Inferior parietal cortex (tissue), 1 donor: ENCODE measurements around the gene PIH1D2.
A peak's percentile ranks its signal among the peaks of the same experiment; 100 is the strongest.
"Not testable (repeated sequence)": the region's sequence is repeated elsewhere in the genome, so short reads cannot be mapped to it uniquely, and the experiment has no call there.

ENCODE experiments used
- DNase-seq: peaks from one replicate; pipeline ENCODE4 v3.0.0-alpha.2; 2016; ENCODE audit errors: extremely low spot score

Gene PIH1D2

DNA sequence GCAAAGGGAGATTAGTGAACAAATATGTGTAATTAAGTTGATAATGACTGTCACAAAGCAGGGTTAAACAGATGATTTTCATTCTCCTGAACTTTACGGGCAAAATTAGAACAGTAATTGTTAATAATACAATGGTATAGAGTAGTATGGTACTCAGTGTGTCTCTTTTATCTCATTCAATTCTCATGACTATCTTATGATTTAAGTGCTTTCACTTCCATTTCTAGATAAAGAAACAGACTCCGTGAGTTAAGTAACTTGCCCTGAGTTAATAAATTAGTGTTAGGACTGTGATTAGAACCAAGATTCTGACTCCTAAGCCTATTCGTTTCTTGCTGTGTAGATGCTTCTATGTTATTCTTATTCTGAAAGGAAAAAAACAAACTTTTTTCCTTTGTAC, 22.0 kb downstream of the PIH1D2 start:
- DNase-seq = no peak

GRCh38 chr11:112050721-112051120, 23.1 kb downstream of the PIH1D2 start:
- no peak for DNase-seq

DNA sequence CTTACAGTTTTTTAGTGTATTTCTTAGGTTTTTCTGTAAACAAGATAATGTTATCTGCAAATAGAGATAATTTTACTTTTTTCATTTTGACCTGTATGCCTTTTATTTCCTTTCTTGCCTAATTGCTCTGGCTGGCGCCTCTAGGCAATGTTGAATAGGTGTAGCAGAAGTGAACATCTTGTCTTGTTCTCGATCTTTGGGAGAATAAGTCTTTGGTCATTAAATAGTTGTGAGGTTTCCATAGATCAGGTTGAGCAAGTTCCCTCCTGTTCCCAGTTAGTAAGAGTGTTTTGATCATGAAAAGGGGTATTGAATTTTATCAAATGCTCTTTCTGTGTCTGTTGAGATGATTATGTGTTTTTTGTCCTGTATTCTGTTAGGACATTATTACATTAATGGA, 24.0 kb downstream of the PIH1D2 start:
- DNase-seq = no peak

DNA sequence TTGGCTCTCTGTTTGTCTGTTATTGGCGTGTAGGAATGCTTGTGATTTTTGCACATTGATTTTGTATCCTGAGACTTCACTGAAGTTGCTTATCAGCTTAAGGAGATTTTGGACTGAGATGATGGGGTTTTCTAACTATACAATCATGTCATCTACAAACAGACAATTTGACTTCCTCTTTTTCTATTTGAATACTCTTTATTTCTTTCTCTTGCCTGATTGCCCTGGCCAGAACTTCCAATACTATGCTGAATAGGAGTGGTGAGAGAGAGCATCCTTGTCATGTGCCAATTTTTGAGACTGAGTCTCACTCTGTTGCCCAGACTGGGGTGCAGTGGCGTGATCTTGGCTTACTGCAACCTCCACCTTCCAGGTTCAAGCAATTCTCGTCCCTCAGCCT, 25.6 kb downstream of the PIH1D2 start:
- not testable (repeated sequence) for DNase-seq

- DNase-seq = not testable (repeated sequence)
Observed at GRCh38 chr11:112046647-112047046, 27.2 kb downstream of the PIH1D2 start.

DNA sequence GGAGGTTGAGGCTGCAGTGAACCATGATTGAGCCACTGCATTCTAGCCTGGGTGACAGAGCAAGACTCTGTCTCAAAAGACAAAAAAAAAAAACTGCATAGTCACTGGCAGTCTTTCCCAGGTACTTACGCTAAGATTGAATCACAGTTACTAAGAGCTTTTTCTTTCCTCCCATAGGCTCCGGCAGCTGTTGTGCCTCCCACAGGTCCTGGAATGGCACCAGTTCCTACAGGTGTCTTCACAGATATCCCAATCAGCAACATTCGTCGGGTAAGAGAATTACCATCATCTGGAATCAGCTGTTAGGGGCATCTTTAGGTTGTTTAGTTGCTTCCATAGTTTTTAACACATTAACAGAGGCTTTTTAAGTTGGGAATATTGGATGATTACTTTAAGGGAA, 28.9 kb downstream of the PIH1D2 start:
- no peak for DNase-seq

GRCh38 chr11:112042961-112043304, 30.9 kb downstream of the PIH1D2 start:
- DNase-seq = no peak

GRCh38 chr11:112042161-112042960, 31.5 kb downstream of the PIH1D2 start:
- no peak for DNase-seq

DNA sequence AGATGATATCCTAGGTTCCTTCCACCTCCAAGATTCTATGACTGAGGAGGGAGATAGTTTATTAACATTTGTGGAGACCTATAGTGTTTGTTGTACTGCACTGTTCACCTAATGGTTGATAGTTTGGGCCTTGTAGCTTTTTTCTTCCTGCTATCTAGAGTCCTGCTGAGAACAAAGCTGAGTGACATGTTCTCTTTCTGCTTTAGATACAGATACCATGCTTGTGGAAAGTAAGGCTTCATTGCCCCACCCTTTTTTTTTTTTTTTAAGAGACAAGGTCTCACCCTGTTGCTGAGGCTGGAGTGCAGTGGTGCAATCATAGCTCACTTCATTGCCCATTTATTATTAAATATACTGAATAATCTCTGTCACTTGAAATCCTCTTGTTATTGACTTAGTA, 36.3 kb downstream of the PIH1D2 start:
- DNase-seq = no peak

DNA sequence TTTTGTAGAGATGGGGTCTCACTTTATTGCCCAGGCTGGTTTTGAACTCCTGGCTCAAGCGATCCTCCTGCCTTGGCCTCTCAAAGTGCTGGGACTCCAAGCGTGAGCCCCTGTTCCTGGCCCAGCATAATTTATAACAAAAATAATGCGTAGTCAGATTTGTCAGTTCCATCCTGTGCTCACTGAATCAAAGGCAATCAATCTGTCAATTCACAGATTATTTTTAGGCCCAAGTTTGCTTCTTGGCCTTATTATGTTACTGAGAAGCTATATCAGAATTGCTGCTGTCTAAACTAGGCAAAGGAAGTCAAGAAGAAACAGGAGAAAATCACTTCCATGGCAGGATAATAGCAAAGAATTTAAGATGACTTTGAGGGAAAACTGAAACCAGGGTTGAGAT, 39.9 kb downstream of the PIH1D2 start:
- DNase-seq = no peak

- no peak for DNase-seq
Observed at GRCh38 chr11:112029460-112029859, 44.4 kb downstream of the PIH1D2 start.

GRCh38 chr11:112026784-112027410, 46.9 kb downstream of the PIH1D2 start:
- not testable (repeated sequence) for DNase-seq

GRCh38 chr11:112025707-112026106, 48.1 kb downstream of the PIH1D2 start:
- DNase-seq = no peak

DNA sequence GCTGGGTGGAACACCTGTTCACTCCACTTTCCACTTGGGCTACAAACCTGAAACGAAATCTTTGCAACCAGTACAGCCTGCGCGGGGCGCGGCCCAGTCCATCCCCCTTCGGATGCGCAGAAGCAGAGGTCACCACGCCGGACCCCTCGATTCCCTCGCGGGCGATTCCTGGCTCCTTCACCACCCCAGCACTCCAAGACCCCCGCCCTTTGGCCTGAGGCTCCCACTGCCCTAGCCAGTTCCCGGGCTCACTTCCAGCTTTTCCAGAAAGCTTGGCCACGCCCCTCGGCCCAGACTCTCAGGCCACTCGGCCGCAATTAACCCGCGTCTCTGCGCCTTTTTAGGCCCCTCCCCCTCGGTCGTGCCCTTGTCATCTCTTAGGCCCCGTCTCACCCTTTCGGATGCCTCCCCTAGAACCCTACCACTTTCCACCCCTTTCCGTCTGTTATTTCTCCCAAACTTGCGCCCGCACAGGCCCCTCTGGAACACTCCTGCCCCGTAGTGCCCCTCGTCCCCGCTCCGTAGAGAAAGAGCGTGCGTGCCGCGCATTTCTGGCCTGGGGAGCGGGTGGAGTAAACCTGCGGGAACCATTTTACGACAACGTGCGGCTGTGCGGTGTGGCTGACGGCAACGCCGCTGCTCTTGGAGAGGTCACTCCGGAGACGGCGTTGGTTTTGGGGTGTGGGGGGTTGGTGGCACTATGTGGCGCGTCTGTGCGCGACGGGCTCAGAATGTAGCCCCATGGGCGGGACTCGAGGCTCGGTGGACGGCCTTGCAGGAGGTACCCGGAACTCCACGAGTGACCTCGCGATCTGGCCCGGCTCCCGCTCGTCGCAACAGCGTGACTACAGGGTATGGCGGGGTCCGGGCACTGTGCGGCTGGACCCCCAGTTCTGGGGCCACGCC, 48.8 kb downstream of the PIH1D2 start, which contains the start of gene DLAT:
Gene DLAT (plus strand): TSS at position 636 of the 906 bp plus-strand sequence. CDS start 65 bp downstream, at position 701.
- DNase-seq = peak; percentile 83

GRCh38 chr11:112024178-112024772, 49.5 kb downstream of the PIH1D2 start:
- peak; percentile 27 for DNase-seq

DNA sequence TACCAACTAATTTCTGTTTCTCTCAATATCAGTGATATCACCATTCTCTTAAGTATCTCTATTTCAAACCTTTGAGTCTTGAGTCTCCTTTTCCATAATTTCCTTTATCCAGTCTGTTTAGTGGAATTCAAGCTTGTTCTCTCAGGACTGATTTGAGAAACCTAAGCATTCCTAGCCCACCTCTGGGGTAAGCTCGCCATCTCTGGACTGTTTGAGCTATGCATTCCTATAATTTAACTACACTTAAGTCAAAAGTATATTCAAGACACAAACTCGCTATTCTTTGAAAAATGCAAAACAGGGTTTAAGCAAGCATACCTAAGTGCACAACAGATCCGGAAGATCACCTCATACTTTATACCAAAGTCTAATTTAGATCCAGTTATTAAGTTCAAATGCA, 50.7 kb downstream of the PIH1D2 start:
- no peak for DNase-seq

DNA sequence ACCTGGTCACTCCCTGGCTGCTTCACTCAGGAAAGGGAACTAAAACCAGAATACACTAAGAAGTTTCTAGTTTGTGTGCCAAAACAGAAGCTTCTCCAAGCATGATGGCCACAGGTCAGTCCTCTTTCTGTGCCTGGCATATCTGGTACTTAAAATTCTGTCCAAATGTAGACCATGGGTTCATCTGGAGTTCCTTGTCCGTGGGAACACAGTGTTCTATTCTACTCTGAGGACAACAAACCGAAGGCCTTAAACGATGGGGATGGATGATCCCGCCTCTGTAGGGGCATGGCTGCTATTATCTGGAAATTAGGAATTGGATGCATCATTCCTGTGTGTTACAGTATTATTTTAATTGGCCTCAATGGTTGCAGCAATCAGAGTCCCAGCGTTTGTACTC, 54.8 kb downstream of the PIH1D2 start:
- no peak for DNase-seq
